Measurements from ENCODE around the gene CHCHD6. TPM values are rescaled to one million over a fixed set of nuclear protein-coding genes. Genes with fewer than 3 reads are reported as not detected.

Gene CHCHD6
- total RNA-seq, 1 experiment from 2014 or later = 47.7 TPM

DNA sequence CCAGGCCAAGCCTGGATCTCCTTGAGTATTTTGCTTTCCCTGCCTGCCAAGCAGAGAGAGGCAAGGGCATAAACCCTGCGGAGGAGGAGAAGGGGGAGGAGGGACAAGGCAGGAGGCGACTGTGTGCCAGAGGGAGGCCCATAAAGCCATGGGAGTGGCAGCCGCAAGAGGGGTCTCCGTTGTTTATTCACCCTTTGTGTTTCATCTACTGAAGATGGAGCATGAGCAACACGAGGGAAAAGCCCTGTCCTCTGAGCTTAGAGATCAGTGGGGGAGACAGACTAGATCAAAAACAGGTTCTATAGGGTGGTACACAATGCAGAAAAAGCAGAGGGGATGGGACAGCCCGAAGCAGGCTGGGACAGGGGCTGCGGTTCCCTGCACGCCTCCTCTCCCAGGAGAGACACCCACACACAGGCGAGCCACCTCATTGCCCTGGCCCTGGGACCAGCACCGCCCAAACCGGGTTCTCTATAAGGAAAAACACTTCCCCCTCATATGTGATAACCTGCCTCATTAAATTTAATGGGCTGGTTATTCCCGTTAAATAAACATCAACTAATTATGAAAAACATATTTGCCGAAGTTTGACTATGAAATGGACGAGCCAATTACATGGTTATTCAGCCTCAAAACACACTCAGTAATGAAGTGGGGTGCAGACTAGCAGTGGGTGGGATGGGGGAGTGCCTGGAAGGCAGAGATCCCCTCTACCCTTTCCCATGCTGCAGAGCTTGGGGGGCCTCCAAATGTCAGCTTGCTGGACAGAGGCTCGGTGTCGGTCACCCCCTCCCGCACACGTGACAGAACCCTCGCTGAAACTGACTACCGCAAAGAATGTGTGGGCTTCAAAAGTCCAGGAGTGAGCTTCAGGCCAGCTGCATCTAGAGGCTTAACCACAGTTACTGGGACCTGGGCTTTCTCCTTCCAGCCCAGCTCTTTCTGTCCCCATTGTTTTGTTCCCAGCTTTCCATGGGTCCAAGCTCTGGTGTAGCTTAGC, 264.7 kb downstream of the CHCHD6 start:
- POLR2A ChIA-PET (ENCODE audit: unreplicated experiment) = no interaction called here
- DNase-seq = no peak
- Histone ChIP-seq H3K9me3 (ENCODE audit: insufficient read depth, low read depth) (no peaks in the 10 kb centered on the region), H3K4me3 (no peak overlapping the region), H3K27ac (no peak overlapping the region), H3K27me3 (ENCODE audit: insufficient read depth, low read depth) (no peaks in the 10 kb centered on the region), H4K20me1 (ENCODE audit: insufficient read depth) (no peaks in the 10 kb centered on the region), H2AFZ (no peak overlapping the region), H3K79me2 (ENCODE audit: low read depth) (no peaks in the 10 kb centered on the region), H3K36me3 (ENCODE audit: low read depth) (no peaks in the 10 kb centered on the region), H3K9me2 (ENCODE audit: insufficient read depth) (no peaks in the 10 kb centered on the region), H3K4me2 (no peak overlapping the region), H3K4me1 (replicated peaks; ENCODE audit: insufficient read depth) (peaks cover 25% of the 10 kb centered on the region), H3F3A (ENCODE audit: insufficient read depth, low read depth) (no peaks in the 10 kb centered on the region)
- CTCF ChIA-PET = no interaction called here
- intact Hi-C loops (cut with micrococcal nuclease; ENCODE audit: unreplicated experiment) = no loop called here
- TF ChIP-seq, protein P1, sequence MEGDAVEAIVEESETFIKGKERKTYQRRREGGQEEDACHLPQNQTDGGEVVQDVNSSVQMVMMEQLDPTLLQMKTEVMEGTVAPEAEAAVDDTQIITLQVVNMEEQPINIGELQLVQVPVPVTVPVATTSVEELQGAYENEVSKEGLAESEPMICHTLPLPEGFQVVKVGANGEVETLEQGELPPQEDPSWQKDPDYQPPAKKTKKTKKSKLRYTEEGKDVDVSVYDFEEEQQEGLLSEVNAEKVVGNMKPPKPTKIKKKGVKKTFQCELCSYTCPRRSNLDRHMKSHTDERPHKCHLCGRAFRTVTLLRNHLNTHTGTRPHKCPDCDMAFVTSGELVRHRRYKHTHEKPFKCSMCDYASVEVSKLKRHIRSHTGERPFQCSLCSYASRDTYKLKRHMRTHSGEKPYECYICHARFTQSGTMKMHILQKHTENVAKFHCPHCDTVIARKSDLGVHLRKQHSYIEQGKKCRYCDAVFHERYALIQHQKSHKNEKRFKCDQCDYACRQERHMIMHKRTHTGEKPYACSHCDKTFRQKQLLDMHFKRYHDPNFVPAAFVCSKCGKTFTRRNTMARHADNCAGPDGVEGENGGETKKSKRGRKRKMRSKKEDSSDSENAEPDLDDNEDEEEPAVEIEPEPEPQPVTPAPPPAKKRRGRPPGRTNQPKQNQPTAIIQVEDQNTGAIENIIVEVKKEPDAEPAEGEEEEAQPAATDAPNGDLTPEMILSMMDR (conservative IDR thresholded peaks at IDR 0.05) = no peak
- no peak for TF ChIP-seq EZH2 (IDR thresholded peaks at IDR 0.05; ENCODE audit: low read depth)
- BruUV-seq (replicated peaks) = no TSS peak

DNA sequence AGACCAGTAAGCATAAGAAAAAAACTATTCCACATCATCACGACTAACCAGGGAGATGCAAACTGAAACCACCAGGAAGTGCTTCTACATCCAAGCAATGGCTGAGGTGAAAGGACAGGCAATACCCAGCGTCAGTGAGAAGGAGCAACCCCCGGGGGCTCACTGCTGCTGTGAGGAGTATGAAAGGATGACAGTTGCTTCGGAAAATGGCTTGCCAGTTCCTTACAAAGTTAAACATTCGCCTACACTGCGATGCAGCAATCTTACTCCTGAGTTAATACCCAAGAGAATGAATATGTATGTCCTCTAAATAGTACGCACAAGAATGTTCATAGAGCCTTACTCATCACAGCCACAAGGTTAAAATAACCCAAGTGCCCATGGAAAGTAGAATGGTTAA, 265.5 kb downstream of the CHCHD6 start:
- H3K9me2 ChIP-seq (ENCODE audit: insufficient read depth) = no peaks in the 10 kb centered on the region
- H3K4me1 ChIP-seq (replicated peaks; ENCODE audit: insufficient read depth) = peaks cover 25% of the 10 kb centered on the region
- ChIA-PET POLR2A (ENCODE audit: unreplicated experiment) (no interaction called here), CTCF (no interaction called here)
- H3K9me3 ChIP-seq (ENCODE audit: insufficient read depth, low read depth) = no peaks in the 10 kb centered on the region
- no peaks in the 10 kb centered on the region for H3K27me3 ChIP-seq (ENCODE audit: insufficient read depth, low read depth)
- TF ChIP-seq EZH2 (IDR thresholded peaks at IDR 0.05; ENCODE audit: low read depth) = no peak
- TF ChIP-seq, protein P1 (conservative IDR thresholded peaks at IDR 0.05) = no peak
- no peak overlapping the region for H3K27ac ChIP-seq
- H3K4me2 ChIP-seq = no peak overlapping the region
- no TSS peak for BruUV-seq (replicated peaks)
- H3F3A ChIP-seq (ENCODE audit: insufficient read depth, low read depth) = no peaks in the 10 kb centered on the region
- no peaks in the 10 kb centered on the region for H4K20me1 ChIP-seq (ENCODE audit: insufficient read depth)
- H3K36me3 ChIP-seq (ENCODE audit: low read depth) = no peaks in the 10 kb centered on the region
- no peak for DNase-seq
- H3K79me2 ChIP-seq (ENCODE audit: low read depth) = no peaks in the 10 kb centered on the region
- no peak overlapping the region for H3K4me3 ChIP-seq
- intact Hi-C loops (cut with micrococcal nuclease; ENCODE audit: unreplicated experiment) = no loop called here
- no peak overlapping the region for H2AFZ ChIP-seq

DNA sequence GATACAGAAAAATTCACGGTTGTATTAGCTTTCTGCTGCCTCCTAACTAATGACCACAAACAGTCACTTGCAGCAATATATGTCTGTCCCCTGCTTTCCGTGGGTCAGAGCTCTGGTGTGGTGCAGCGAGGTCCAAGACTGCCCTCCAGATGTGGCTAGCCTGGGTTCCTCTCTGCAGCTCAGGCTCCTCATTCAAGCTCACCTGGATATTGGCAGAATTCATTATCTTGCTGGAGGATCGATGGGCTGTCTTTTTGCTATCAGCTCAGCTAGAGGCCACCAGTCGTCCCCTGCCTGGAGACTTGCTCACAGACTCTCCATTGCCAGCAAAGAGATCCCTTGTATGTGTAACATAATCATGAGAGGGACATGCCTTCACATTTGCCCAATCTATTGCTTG, 266.1 kb downstream of the CHCHD6 start:
- Histone ChIP-seq H3K9me2 (ENCODE audit: insufficient read depth) (no peaks in the 10 kb centered on the region), H2AFZ (no peak overlapping the region), H3K79me2 (ENCODE audit: low read depth) (no peaks in the 10 kb centered on the region), H3K4me1 (replicated peaks; ENCODE audit: insufficient read depth) (peaks cover 21% of the 10 kb centered on the region), H3K4me2 (no peak overlapping the region), H4K20me1 (ENCODE audit: insufficient read depth) (no peaks in the 10 kb centered on the region), H3K9me3 (ENCODE audit: insufficient read depth, low read depth) (no peaks in the 10 kb centered on the region), H3K4me3 (no peak overlapping the region), H3F3A (ENCODE audit: insufficient read depth, low read depth) (no peaks in the 10 kb centered on the region), H3K27me3 (ENCODE audit: insufficient read depth, low read depth) (no peaks in the 10 kb centered on the region), H3K27ac (no peak overlapping the region), H3K36me3 (ENCODE audit: low read depth) (no peaks in the 10 kb centered on the region)
- POLR2A ChIA-PET (ENCODE audit: unreplicated experiment) = no interaction called here
- no TSS peak for BruUV-seq (replicated peaks)
- intact Hi-C loops (cut with micrococcal nuclease; ENCODE audit: unreplicated experiment) = no loop called here
- DNase-seq = no peak
- no peak for TF ChIP-seq EZH2 (IDR thresholded peaks at IDR 0.05; ENCODE audit: low read depth)
- TF ChIP-seq, protein P1 (conservative IDR thresholded peaks at IDR 0.05) = no peak
- CTCF ChIA-PET = no interaction called here

Measured in PC-9 (cell line).